HL-60 (cell line): Measurements from ENCODE around the gene NAALADL2.

Source experiments
- DNase-seq, 2 experiments: peaks; one replicate each; pipeline ENCODE4 v3.0.0-alpha.2; 2010 to 2020; ENCODE audit warnings: low read depth in 1 of 2, low spot score in 1 of 2
- H3K27ac ChIP-seq: fragments of 250-450 bp; sonication (Bioruptor Pico); replicated peaks from 2 replicates; pipeline ENCODE4 v1.5.1; 2020; ENCODE audit warnings: mild to moderate bottlenecking, moderate library complexity
- H3K27me3 ChIP-seq: fragments of 250-450 bp; sonication (Bioruptor Pico); 2 replicates; pipeline ENCODE4 v1.5.1; 2021; ENCODE audit warnings: mild to moderate bottlenecking, moderate library complexity; ENCODE audit not compliant: insufficient read depth, poor library complexity, severe bottlenecking
- H3K4me3 ChIP-seq: replicated peaks from 2 replicates; pipeline ENCODE4 v1.5.1; 2011; ENCODE audit warnings: mild to moderate bottlenecking, control low read depth, low read length; ENCODE audit not compliant: insufficient read depth
- GABPA ChIP-seq: IDR thresholded peaks from 2 replicates; pipeline ENCODE4 v1.6.1; 2012; ENCODE audit warnings: low read depth
- POLR2AphosphoS5 ChIP-seq: IDR thresholded peaks from 2 replicates; pipeline ENCODE4 v1.6.1; 2012; ENCODE audit warnings: low read depth
- SPI1 ChIP-seq: IDR thresholded peaks from 2 replicates; pipeline ENCODE4 v1.6.1; 2012; ENCODE audit warnings: low read depth, mild to moderate bottlenecking, borderline replicate concordance
- TF ChIP-seq, protein P1 (sequence below): IDR thresholded peaks from one replicate; pipeline ENCODE4 v1.5.1; 2011; ENCODE audit warnings: low read length, control low read depth, inconsistent platforms; ENCODE audit not compliant: insufficient read depth
- TF ChIP-seq, protein P2 (sequence below): IDR thresholded peaks from 2 replicates; pipeline ENCODE4 v1.6.1; 2012; ENCODE audit warnings: low read depth; ENCODE audit not compliant: insufficient replicate concordance

Gene NAALADL2

DNA sequence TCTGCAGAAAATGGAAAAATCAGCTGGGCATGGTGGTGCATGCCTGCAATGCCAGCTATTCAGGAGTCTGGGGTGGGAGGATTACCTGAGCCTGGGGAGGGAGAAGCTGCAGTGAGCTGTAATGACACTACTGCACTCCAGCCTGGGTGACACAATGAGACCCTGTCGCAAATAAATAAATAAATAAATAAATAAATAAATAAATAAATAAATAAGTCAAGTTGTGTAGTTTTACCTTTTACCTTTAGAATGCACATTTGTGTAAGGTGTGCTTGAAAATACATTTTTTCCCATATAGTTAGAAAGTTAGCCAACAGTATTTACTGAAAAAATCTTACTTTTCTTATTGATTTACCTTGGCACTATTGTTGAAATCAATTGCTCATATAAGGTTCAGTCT is 515.6 kb downstream of the NAALADL2 start:
- TF ChIP-seq, protein P1, sequence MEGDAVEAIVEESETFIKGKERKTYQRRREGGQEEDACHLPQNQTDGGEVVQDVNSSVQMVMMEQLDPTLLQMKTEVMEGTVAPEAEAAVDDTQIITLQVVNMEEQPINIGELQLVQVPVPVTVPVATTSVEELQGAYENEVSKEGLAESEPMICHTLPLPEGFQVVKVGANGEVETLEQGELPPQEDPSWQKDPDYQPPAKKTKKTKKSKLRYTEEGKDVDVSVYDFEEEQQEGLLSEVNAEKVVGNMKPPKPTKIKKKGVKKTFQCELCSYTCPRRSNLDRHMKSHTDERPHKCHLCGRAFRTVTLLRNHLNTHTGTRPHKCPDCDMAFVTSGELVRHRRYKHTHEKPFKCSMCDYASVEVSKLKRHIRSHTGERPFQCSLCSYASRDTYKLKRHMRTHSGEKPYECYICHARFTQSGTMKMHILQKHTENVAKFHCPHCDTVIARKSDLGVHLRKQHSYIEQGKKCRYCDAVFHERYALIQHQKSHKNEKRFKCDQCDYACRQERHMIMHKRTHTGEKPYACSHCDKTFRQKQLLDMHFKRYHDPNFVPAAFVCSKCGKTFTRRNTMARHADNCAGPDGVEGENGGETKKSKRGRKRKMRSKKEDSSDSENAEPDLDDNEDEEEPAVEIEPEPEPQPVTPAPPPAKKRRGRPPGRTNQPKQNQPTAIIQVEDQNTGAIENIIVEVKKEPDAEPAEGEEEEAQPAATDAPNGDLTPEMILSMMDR = no peak
- TF ChIP-seq, protein P2, sequence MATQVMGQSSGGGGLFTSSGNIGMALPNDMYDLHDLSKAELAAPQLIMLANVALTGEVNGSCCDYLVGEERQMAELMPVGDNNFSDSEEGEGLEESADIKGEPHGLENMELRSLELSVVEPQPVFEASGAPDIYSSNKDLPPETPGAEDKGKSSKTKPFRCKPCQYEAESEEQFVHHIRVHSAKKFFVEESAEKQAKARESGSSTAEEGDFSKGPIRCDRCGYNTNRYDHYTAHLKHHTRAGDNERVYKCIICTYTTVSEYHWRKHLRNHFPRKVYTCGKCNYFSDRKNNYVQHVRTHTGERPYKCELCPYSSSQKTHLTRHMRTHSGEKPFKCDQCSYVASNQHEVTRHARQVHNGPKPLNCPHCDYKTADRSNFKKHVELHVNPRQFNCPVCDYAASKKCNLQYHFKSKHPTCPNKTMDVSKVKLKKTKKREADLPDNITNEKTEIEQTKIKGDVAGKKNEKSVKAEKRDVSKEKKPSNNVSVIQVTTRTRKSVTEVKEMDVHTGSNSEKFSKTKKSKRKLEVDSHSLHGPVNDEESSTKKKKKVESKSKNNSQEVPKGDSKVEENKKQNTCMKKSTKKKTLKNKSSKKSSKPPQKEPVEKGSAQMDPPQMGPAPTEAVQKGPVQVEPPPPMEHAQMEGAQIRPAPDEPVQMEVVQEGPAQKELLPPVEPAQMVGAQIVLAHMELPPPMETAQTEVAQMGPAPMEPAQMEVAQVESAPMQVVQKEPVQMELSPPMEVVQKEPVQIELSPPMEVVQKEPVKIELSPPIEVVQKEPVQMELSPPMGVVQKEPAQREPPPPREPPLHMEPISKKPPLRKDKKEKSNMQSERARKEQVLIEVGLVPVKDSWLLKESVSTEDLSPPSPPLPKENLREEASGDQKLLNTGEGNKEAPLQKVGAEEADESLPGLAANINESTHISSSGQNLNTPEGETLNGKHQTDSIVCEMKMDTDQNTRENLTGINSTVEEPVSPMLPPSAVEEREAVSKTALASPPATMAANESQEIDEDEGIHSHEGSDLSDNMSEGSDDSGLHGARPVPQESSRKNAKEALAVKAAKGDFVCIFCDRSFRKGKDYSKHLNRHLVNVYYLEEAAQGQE = no peak
- TF ChIP-seq POLR2AphosphoS5 (no peak), SPI1 (no peak), GABPA (no peak)
- no peak overlapping the region for H3K4me3 ChIP-seq
- H3K27ac ChIP-seq = no peak overlapping the region
- H3K27me3 ChIP-seq = no peaks in the 10 kb centered on the region
- no peak for DNase-seq

DNA sequence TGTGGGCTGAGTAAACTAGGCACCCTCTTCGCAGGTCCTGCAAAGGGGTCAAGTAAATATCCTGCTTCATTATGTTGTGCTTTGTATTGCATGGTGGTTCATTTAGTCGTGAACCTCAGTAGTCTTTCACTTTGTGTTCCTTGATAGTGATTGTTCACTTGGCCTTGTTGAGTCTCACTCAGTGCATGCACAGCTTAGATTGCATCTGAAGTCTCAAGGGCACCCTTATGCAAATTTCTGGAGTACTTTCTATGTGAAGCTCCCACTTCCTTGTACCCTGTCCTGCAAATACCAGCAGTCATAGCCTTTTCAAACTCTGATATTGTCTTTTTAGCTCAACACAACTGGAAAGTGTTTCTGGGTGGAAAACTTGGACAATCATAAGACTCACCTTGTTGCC is 519.2 kb downstream of the NAALADL2 start:
- no peaks in the 10 kb centered on the region for H3K27me3 ChIP-seq
- DNase-seq = no peak
- H3K27ac ChIP-seq = no peak overlapping the region
- no peak for TF ChIP-seq SPI1
- TF ChIP-seq POLR2AphosphoS5 = no peak
- TF ChIP-seq, protein P2 = no peak
- no peak for TF ChIP-seq GABPA
- TF ChIP-seq, protein P1 = no peak
- H3K4me3 ChIP-seq = no peak overlapping the region

DNA sequence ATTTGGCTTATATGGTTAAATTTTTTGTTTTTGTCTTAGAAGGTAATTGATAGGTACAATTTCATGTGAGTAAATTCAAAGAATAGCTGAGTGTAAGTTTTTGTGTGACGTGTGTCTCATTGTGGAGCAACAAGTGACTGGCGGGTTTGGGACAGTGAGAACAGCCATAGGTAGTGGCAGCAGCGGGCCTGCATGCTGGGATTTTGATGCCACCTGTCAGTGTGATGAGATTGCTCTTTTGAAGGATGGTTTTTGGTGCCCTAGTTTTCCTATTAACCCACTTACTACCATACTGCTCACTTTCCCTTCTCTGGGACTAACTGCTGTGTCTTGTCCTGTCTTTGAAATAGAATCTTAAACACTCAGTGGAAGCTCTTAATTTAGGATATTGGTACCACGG is 522.6 kb downstream of the NAALADL2 start:
- DNase-seq = no peak
- no peak overlapping the region for H3K4me3 ChIP-seq
- TF ChIP-seq, protein P2 = no peak
- TF ChIP-seq GABPA (no peak), POLR2AphosphoS5 (no peak), SPI1 (no peak)
- TF ChIP-seq, protein P1 = no peak
- no peak overlapping the region for H3K27ac ChIP-seq
- no peaks in the 10 kb centered on the region for H3K27me3 ChIP-seq
